ENCODE measurements around the gene WDR27. TPM values are rescaled to one million over a fixed set of nuclear protein-coding genes. Genes with fewer than 3 reads are reported as not detected.

Gene WDR27
- total and polyA plus RNA-seq, 7 donors = 1.2 to 46.0 (median 20.0) TPM

DNA sequence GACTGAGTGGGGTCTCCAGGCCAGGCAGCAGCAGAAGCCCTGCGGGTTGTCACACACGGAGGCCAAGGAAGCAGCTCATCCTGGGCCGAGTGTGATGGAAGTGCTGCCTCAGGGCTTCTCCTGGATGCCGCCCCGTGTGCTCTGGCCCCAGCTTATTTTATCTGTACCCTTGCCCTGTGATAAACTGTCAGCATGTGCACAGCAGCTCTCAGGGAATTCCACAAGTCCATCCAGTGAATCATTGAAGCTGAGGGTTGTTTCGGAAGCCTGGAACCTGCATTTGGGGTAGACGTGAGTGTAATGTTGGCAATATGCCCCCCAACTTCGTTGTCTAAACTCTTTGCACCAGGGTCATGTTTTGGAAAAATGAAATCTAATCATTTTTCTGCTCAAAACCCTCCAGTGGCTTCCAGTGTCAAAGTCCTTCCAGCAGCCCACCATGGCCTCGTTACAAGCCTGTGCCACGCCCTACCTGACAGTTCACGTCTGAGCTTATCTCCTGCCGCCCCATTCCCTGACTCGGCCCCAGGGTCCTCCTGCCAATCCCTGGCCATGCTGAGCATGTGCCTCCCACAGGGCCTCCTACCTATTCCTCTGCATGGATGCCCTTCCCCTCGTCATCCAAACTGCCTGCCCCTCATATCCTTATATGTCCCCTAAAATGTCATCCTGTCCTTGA is 280.1 kb downstream of the WDR27 start:
- intact Hi-C loops (cut with DNase I) = no loop called here
- no peak overlapping the region for H3K4me3 ChIP-seq
- H3K36me3 ChIP-seq = no peaks in the 10 kb centered on the region
- H3K27me3 ChIP-seq = no peaks in the 10 kb centered on the region
- no peak overlapping the region for H3K27ac ChIP-seq
- 74 to 88% methylated on average over 14 of the region's 14 CpGs for WGBS, 2 donors
- TF ChIP-seq POLR2A (IDR thresholded peaks at IDR 0.05) = no peak
- no peak for TF ChIP-seq POLR2AphosphoS5 (IDR thresholded peaks at IDR 0.05)
- no peak for TF ChIP-seq EP300 (IDR thresholded peaks at IDR 0.05)
- TF ChIP-seq, protein P1, sequence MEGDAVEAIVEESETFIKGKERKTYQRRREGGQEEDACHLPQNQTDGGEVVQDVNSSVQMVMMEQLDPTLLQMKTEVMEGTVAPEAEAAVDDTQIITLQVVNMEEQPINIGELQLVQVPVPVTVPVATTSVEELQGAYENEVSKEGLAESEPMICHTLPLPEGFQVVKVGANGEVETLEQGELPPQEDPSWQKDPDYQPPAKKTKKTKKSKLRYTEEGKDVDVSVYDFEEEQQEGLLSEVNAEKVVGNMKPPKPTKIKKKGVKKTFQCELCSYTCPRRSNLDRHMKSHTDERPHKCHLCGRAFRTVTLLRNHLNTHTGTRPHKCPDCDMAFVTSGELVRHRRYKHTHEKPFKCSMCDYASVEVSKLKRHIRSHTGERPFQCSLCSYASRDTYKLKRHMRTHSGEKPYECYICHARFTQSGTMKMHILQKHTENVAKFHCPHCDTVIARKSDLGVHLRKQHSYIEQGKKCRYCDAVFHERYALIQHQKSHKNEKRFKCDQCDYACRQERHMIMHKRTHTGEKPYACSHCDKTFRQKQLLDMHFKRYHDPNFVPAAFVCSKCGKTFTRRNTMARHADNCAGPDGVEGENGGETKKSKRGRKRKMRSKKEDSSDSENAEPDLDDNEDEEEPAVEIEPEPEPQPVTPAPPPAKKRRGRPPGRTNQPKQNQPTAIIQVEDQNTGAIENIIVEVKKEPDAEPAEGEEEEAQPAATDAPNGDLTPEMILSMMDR (IDR thresholded peaks at IDR 0.05) = no peak
- no peak for DNase-seq
- H3K9me3 ChIP-seq = no peaks in the 10 kb centered on the region
- H3K4me1 ChIP-seq = no peaks in the 10 kb centered on the region

DNA sequence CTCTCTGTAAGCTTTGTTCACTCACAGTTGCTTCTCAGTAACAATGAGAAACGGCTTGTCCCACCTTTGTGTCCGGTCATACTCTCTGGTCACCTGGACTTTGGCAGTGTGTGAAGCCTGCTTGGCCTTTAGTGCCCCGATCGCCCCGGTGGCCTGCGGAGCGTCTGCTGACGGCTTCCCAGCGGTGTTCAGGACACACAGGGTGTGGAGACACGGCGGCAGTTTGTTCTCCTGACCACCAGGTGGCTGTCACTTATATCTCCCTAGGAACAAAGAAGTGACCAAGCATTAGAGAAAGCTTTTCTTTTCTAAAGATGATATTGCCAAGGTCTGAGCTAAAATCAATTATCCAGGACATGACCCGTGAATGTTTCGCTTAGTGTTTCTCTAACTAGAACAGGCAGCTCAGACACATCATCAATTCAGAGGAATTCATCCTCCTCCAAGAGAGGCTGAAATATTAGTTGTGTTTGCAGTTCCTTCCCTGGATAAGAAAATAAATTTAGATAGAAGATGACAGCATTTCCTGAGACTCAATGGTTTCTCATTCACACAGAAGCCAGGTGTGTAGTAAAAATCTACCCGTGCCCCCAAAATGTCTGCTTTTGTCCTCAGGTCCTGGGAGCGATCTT is 280.8 kb downstream of the WDR27 start:
- H3K27ac ChIP-seq = no peak overlapping the region

DNA sequence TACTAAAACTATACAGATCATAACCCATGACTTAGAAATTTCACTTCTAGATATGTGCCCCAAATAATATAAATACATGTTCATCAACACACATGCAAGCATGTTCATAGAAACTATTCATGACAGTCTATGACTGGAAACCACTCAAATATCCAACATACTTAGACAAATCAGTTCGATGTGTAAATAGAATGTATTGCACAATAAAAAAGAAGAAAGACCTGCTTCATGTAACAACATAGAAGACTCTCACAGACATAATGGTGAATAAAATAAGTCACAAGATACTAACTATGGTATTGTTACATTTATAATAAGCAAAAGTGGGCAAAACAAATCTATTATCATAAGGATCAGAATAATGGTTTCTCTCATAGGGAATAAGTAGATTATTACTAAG is 284.7 kb downstream of the WDR27 start:
- 85 to 91% methylated on average over 1 of the region's 1 CpG for WGBS, 2 donors
- H3K9me3 ChIP-seq = peaks cover 0 to 7% (median 1%) of the 10 kb centered on the region in 4 donors
- no peak overlapping the region for H3K4me3 ChIP-seq
- H3K36me3 ChIP-seq = no peaks in the 10 kb centered on the region
- no peak for DNase-seq
- no peaks in the 10 kb centered on the region for H3K4me1 ChIP-seq
- H3K27ac ChIP-seq = no peak overlapping the region
- H3K27me3 ChIP-seq = no peaks in the 10 kb centered on the region
- intact Hi-C loops (cut with DNase I) = no loop called here
- TF ChIP-seq, protein P1 (IDR thresholded peaks at IDR 0.05) = no peak
- no peak for TF ChIP-seq POLR2A (IDR thresholded peaks at IDR 0.05)
- no peak for TF ChIP-seq POLR2AphosphoS5 (IDR thresholded peaks at IDR 0.05)
- TF ChIP-seq EP300 (IDR thresholded peaks at IDR 0.05) = no peak

More for the DNA sequence above, 280.8 kb downstream of the WDR27 start:
- intact Hi-C loops (cut with DNase I) = no loop called here
- Histone ChIP-seq H3K9me3 (no peaks in the 10 kb centered on the region), H3K4me1 (no peaks in the 10 kb centered on the region), H3K4me3 (no peak overlapping the region), H3K36me3 (no peaks in the 10 kb centered on the region), H3K27me3 (no peaks in the 10 kb centered on the region)
- DNase-seq = no peak
- 41 to 59% methylated on average over 15 of the region's 15 CpGs for WGBS, 2 donors
- TF ChIP-seq EP300 (IDR thresholded peaks at IDR 0.05) = no peak
- no peak for TF ChIP-seq POLR2AphosphoS5 (IDR thresholded peaks at IDR 0.05)
- TF ChIP-seq POLR2A (IDR thresholded peaks at IDR 0.05) = no peak
- TF ChIP-seq, protein P1 (IDR thresholded peaks at IDR 0.05) = peak in 1 of 4 experiments; percentile 27

DNA sequence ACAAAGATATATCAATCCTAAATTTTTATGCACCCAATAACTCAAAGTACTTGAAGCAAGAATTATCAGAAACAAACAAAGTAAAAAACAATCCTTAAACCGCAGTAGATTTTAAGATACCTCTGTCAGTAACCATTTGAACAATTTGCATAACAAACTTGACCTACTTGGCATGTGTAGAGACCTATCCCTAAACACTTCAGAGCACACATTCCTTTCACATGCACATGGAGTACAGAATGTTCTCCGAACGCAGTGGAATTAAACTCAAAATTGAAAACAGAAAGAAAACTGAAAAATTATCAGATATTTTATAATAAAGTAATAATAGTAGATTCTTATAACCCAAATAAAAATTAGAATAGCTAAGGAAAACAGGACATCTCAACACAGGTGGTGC is 285.6 kb downstream of the WDR27 start:
- H3K4me3 ChIP-seq = no peak overlapping the region
- no peaks in the 10 kb centered on the region for H3K27me3 ChIP-seq
- WGBS, 2 donors = 87 to 92% methylated on average over 3 of the region's 3 CpGs
- H3K36me3 ChIP-seq = no peaks in the 10 kb centered on the region
- no peak overlapping the region for H3K27ac ChIP-seq
- H3K4me1 ChIP-seq = no peaks in the 10 kb centered on the region
- peaks cover 0 to 7% (median 1%) of the 10 kb centered on the region in 4 donors for H3K9me3 ChIP-seq
- DNase-seq = no peak
- no peak for TF ChIP-seq POLR2A (IDR thresholded peaks at IDR 0.05)
- TF ChIP-seq, protein P1 (IDR thresholded peaks at IDR 0.05) = no peak
- TF ChIP-seq POLR2AphosphoS5 (IDR thresholded peaks at IDR 0.05) = no peak
- intact Hi-C loops (cut with DNase I) = no loop called here

Measured in sigmoid colon (tissue), 7 donors.